Peyer's patch (tissue), 4 donors: ENCODE measurements around the gene NES. TPM values are rescaled to one million over a fixed set of nuclear protein-coding genes. Genes with fewer than 3 reads are reported as not detected.

Experiments used
- DNase-seq, 3 donors: peaks; one replicate each; pipeline ENCODE4 v3.0.0-alpha.2; 2017 to 2019
- H3K27ac ChIP-seq, 4 donors: fragments of 200-600 bp; sonication (generic); one replicate each; pipeline ENCODE4 v1.5.1; 2016 to 2019
- H3K27me3 ChIP-seq, 2 donors: fragments of 200-600 bp; sonication (generic); one replicate each; pipeline ENCODE4 v1.5.1; 2019
- H3K36me3 ChIP-seq, 3 donors: fragments of 200-600 bp; sonication (generic); one replicate each; pipeline ENCODE4 v1.5.1; 2016 to 2019
- H3K4me1 ChIP-seq, 4 donors: fragments of 200-600 bp; sonication (generic); one replicate each; pipeline ENCODE4 v1.5.1; 2016 to 2019
- H3K4me3 ChIP-seq, 4 donors: fragments of 200-600 bp; sonication (generic); 1 replicate in 3 of 4; 2 replicates in 1 of 4; pipeline ENCODE4 v1.5.1; 2016 to 2019; ENCODE audit warnings: mild to moderate bottlenecking in 1 of 4
- H3K9me3 ChIP-seq, 4 donors: fragments of 200-600 bp; sonication (generic); one replicate each; pipeline ENCODE4 v1.5.1; 2016 to 2019; ENCODE audit warnings: mild to moderate bottlenecking in 1 of 4
- CTCF ChIP-seq, 6 experiments: fragments of 450-650 bp in 4 of 6; fragments of 200-600 bp in 2 of 6; sonication (generic) in 1 of 6; IDR thresholded peaks; one replicate each; pipeline ENCODE4 v1.5.1; 2017 to 2019; ENCODE audit warnings: antibody characterized with exemption in 6 of 6, mild to moderate bottlenecking in 3 of 6, moderate library complexity in 1 of 6
- POLR2A ChIP-seq, 2 donors: fragments of 450-650 bp; IDR thresholded peaks; one replicate each; pipeline ENCODE4 v1.5.1; 2017; ENCODE audit warnings: antibody characterized with exemption in 2 of 2, mild to moderate bottlenecking in 2 of 2, moderate library complexity in 2 of 2
- total RNA-seq, 4 donors: library from RNA; depleted of rRNA; stranded (reverse); fragments of >200 nt; gene quantifications; one replicate each; pipeline ENCODE4 v1.1.0, GENCODE V29; 2016

Gene NES
- total RNA-seq, 4 donors from 2014 or later: 2.8 to 25.6 (median 3.1) TPM

- no peak for TF ChIP-seq POLR2A (IDR thresholded peaks at IDR 0.05)
- TF ChIP-seq CTCF (IDR thresholded peaks at IDR 0.05): no peak
- no peak overlapping the region for H3K27ac ChIP-seq
- H3K27me3 ChIP-seq: peaks cover 0 to 12% of the 10 kb centered on the region in 2 donors
- H3K4me1 ChIP-seq: peaks cover 5 to 22% (median 9%) of the 10 kb centered on the region in 4 donors
- no peak for DNase-seq
- H3K36me3 ChIP-seq: no peaks in the 10 kb centered on the region
- H3K4me3 ChIP-seq: no peak overlapping the region
- no peaks in the 10 kb centered on the region for H3K9me3 ChIP-seq
Measured at GRCh38 chr1:156619582-156619955, 57.6 kb downstream of the NES start.

DNA sequence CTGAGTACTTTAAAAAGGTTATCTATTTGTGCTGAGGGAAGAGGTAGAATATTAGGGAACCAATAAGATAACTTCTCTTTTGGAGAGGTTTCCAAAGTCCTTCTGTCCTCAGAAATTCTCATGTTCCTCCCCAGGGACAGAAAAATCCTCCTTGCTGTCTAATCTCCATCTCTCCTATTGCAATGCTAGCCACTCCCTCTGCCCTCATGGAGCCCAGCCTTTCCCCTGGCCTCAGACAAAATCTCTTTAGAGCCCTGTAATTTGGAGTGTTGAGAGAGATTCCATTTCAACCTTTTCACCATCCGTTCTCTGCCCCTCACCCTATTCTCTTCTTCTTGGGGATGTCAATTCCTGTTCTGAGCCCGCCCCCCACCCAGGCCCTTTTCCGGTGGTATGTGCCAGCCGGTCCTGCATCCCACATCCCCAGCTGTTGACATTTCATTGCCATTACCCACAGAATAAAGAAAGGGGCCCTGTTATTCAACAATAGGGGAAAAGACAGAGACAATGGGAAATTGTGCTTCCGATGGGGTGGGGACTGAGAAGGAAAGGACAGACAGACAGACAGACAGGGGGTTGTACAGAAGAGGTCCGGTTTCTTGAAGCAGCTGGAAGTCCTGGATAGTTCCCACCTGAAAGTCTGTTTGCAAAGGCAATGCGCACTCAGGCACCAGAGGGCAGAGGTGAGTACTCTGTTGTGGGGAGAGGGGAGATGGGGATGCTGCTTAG, 58.2 kb downstream of the NES start, which contains the start of gene HAPLN2:
HAPLN2 (plus strand) TSS at position 563 of the 729 bp plus-strand sequence. CDS start 4,076 bp downstream, outside the sequence.
- TF ChIP-seq POLR2A (IDR thresholded peaks at IDR 0.05) (no peak), CTCF (IDR thresholded peaks at IDR 0.05) (peak in 3 of 6 experiments; percentile 13 to 33 (median 21))
- H3K27me3 ChIP-seq: peaks cover 0 to 7% of the 10 kb centered on the region in 2 donors
- no peaks in the 10 kb centered on the region for H3K36me3 ChIP-seq
- H3K4me1 ChIP-seq: peaks cover 2 to 17% (median 4%) of the 10 kb centered on the region in 4 donors
- H3K4me3 ChIP-seq: no peak within 1 kb of the TSS
- no peak for DNase-seq
- no peak within 1 kb of the TSS for H3K27ac ChIP-seq
- H3K9me3 ChIP-seq: no peaks in the 10 kb centered on the region

Other genes with a start within 250 kb of the NES start
- 10 to 100 TPM; 46.8 to 97.4 (median 64.1) TPM for gene MEF2D, start 176.6 kb downstream of the NES start, total RNA-seq
- 10 to 100 TPM in 1 of 4 donors, 1 to 10 TPM in 3; 5.4 to 45.4 (median 8.2) TPM for gene IQGAP3, start 104.8 kb downstream of the NES start, total RNA-seq
- gene TTC24, start 97.7 kb downstream of the NES start, total RNA-seq: not detected
- 10 to 100 TPM; 38.0 to 96.5 (median 73.1) TPM for gene NAXE, start 85.6 kb downstream of the NES start, total RNA-seq
- gene GPATCH4, start 75.9 kb downstream of the NES start, total RNA-seq: 10 to 100 TPM in 2 of 4 donors, 1 to 10 TPM in 2; 6.3 to 38.0 (median 11.3) TPM
- 1 to 10 TPM in 3 of 4 donors, not detected in 1; 1.9 to 2.2 (median 2.1) TPM for gene HAPLN2, start 58.0 kb downstream of the NES start, total RNA-seq
- 1 to 10 TPM in 1 of 4 donors, under 1 TPM in 1, not detected in 2; 0.28 to 1.3 TPM for gene BCAN, start 35.3 kb downstream of the NES start, total RNA-seq
- 1 to 10 TPM in 2 of 4 donors, not detected in 2; 3.6 to 5.0 TPM for gene CRABP2, start 28.2 kb upstream of the NES start, total RNA-seq
- gene METTL25B, start 51.1 kb upstream of the NES start, total RNA-seq: 10 to 100 TPM; 33.8 to 95.2 (median 64.9) TPM
- gene ISG20L2, start 51.4 kb upstream of the NES start, total RNA-seq: 10 to 100 TPM; 22.4 to 47.2 (median 27.9) TPM
- gene MRPL24, start 63.7 kb upstream of the NES start, total RNA-seq: 10 to 100 TPM; 15.7 to 35.8 (median 22.0) TPM
- gene HDGF, start 74.3 kb upstream of the NES start, total RNA-seq: 100 to 1,000 TPM; 234 to 309 (median 281) TPM
- gene PRCC, start 90.1 kb upstream of the NES start, total RNA-seq: 100 to 1,000 TPM in 1 of 4 donors, 10 to 100 TPM in 3; 43.3 to 114 (median 46.3) TPM
- 10 to 100 TPM in 1 of 4 donors, 1 to 10 TPM in 2, not detected in 1; 2.7 to 13.5 (median 6.5) TPM for gene SH2D2A, start 139.4 kb upstream of the NES start, total RNA-seq
- gene INSRR, start 181.7 kb upstream of the NES start, total RNA-seq: not detected
- gene NTRK1, start 183.5 kb upstream of the NES start, total RNA-seq: under 1 TPM in 1 of 4 donors, not detected in 3; 0.57 TPM
- 10 to 100 TPM in 1 of 4 donors, 1 to 10 TPM in 3; 4.9 to 17.3 (median 7.0) TPM for gene PEAR1, start 216.3 kb upstream of the NES start, total RNA-seq
- gene LRRC71, start 243.2 kb upstream of the NES start, total RNA-seq: not detected